ENCODE data around the gene TSPAN15.

TSPAN15 gene

DNA sequence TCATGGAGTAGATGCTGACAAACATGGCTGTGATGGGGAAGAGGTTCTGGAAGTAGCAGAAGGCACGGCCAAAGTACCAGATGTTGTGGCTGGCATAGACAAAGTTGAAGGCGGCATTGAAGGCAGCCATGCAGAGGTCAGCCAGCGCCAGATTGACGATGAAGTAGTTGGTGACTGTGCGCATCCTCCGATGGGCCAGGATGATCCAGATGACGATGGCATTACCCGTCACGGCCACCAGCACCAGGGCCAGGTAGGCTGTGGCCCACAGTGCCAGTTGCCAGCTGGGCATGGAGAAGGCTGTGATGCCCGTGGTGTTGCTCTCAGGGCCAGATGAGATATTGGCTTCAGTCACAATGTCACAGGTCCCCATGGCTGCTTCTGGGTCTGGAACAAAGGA is 35.3 kb upstream of the TSPAN15 start:
- Histone ChIP-seq H3K27me3 (ENCODE audit: control insufficient read depth in 1 of 2, insufficient read depth in 2 of 2, low read length in 2 of 2) (no peaks in the 10 kb centered on the region), H3K4me1 (ENCODE audit: control insufficient read depth in 1 of 2, insufficient read depth in 2 of 2, low read length in 2 of 2) (peaks cover 24 to 28% of the 10 kb centered on the region in 2 donors), H3K27ac (ENCODE audit: low read depth, low read length) (no peak overlapping the region), H3K9me3 (ENCODE audit: control insufficient read depth in 1 of 2, low read length in 2 of 2) (no peaks in the 10 kb centered on the region), H3K36me3 (ENCODE audit: control insufficient read depth in 1 of 2, insufficient read depth in 2 of 2, low read length in 2 of 2) (no peaks in the 10 kb centered on the region), H3K4me3 (ENCODE audit: low read depth in 1 of 2, low read length in 2 of 2) (no peak overlapping the region), H3K9ac (ENCODE audit: low read depth in 1 of 2, low read length in 2 of 2) (no peak overlapping the region)

DNA sequence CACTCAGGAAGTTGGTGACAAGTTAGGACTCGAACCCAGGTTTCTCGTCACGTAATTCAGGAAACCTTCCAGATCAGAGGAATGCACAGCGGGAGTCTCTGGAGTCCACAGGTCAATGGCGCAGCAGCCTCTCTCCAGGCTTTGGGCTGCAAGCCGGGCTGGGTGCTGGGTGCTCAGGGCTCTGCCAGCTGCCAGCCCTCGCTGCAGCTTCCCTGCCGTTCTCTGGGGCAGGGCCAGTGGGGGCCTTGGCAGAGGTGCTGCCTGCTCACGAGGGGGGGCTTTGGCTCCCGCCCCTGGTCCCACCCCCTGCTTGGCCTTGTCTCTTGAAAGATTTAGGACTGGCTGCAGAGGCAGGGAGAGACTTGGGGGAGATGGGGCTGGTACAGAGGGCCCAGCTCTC is 34.6 kb upstream of the TSPAN15 start, which contains the start of gene TACR2:
Gene TACR2, minus strand, starts transcription at position 224 of the 400 bp plus-strand sequence. CDS start 595 bp downstream, outside the sequence.
- Histone ChIP-seq H3K4me3 (ENCODE audit: low read depth in 1 of 2, low read length in 2 of 2) (no peak within 1 kb of the TSS), H3K4me1 (ENCODE audit: control insufficient read depth in 1 of 2, insufficient read depth in 2 of 2, low read length in 2 of 2) (peaks cover 24 to 28% of the 10 kb centered on the region in 2 donors), H3K27ac (ENCODE audit: low read depth, low read length) (no peak within 1 kb of the TSS), H3K9me3 (ENCODE audit: control insufficient read depth in 1 of 2, low read length in 2 of 2) (no peaks in the 10 kb centered on the region), H3K36me3 (ENCODE audit: control insufficient read depth in 1 of 2, insufficient read depth in 2 of 2, low read length in 2 of 2) (no peaks in the 10 kb centered on the region), H3K27me3 (ENCODE audit: control insufficient read depth in 1 of 2, insufficient read depth in 2 of 2, low read length in 2 of 2) (no peaks in the 10 kb centered on the region), H3K9ac (ENCODE audit: low read depth in 1 of 2, low read length in 2 of 2) (no peak within 1 kb of the TSS)

GRCh38 chr10:69417542-69417941 is 33.7 kb upstream of the TSPAN15 start:
- Histone ChIP-seq H3K4me1 (ENCODE audit: control insufficient read depth in 1 of 2, insufficient read depth in 2 of 2, low read length in 2 of 2) (peaks cover 24 to 28% of the 10 kb centered on the region in 2 donors), H3K9ac (ENCODE audit: low read depth in 1 of 2, low read length in 2 of 2) (no peak overlapping the region), H3K36me3 (ENCODE audit: control insufficient read depth in 1 of 2, insufficient read depth in 2 of 2, low read length in 2 of 2) (no peaks in the 10 kb centered on the region), H3K27me3 (ENCODE audit: control insufficient read depth in 1 of 2, insufficient read depth in 2 of 2, low read length in 2 of 2) (no peaks in the 10 kb centered on the region), H3K9me3 (ENCODE audit: control insufficient read depth in 1 of 2, low read length in 2 of 2) (no peaks in the 10 kb centered on the region), H3K4me3 (ENCODE audit: low read depth in 1 of 2, low read length in 2 of 2) (no peak overlapping the region), H3K27ac (ENCODE audit: low read depth, low read length) (no peak overlapping the region)

GRCh38 chr10:69418052-69418752 is 33.1 kb upstream of the TSPAN15 start:
- Histone ChIP-seq H3K27ac (ENCODE audit: low read depth, low read length) (no peak overlapping the region), H3K36me3 (ENCODE audit: control insufficient read depth in 1 of 2, insufficient read depth in 2 of 2, low read length in 2 of 2) (no peaks in the 10 kb centered on the region), H3K4me1 (ENCODE audit: control insufficient read depth in 1 of 2, insufficient read depth in 2 of 2, low read length in 2 of 2) (peaks cover 24 to 28% of the 10 kb centered on the region in 2 donors), H3K27me3 (ENCODE audit: control insufficient read depth in 1 of 2, insufficient read depth in 2 of 2, low read length in 2 of 2) (no peaks in the 10 kb centered on the region), H3K9ac (ENCODE audit: low read depth in 1 of 2, low read length in 2 of 2) (no peak overlapping the region), H3K4me3 (ENCODE audit: low read depth in 1 of 2, low read length in 2 of 2) (no peak overlapping the region), H3K9me3 (ENCODE audit: control insufficient read depth in 1 of 2, low read length in 2 of 2) (no peaks in the 10 kb centered on the region)

- H3K9ac ChIP-seq (ENCODE audit: low read depth in 1 of 2, low read length in 2 of 2): no peak overlapping the region
- no peaks in the 10 kb centered on the region for H3K27me3 ChIP-seq (ENCODE audit: control insufficient read depth in 1 of 2, insufficient read depth in 2 of 2, low read length in 2 of 2)
- H3K36me3 ChIP-seq (ENCODE audit: control insufficient read depth in 1 of 2, insufficient read depth in 2 of 2, low read length in 2 of 2): no peaks in the 10 kb centered on the region
- peaks cover 24 to 36% of the 10 kb centered on the region in 2 donors for H3K4me1 ChIP-seq (ENCODE audit: control insufficient read depth in 1 of 2, insufficient read depth in 2 of 2, low read length in 2 of 2)
- H3K9me3 ChIP-seq (ENCODE audit: control insufficient read depth in 1 of 2, low read length in 2 of 2): no peaks in the 10 kb centered on the region
- H3K4me3 ChIP-seq (ENCODE audit: low read depth in 1 of 2, low read length in 2 of 2): no peak overlapping the region
- H3K27ac ChIP-seq (ENCODE audit: low read depth, low read length): no peak overlapping the region
Measured at GRCh38 chr10:69419096-69419743, 32.0 kb upstream of the TSPAN15 start.

GRCh38 chr10:69419744-69420126 is 31.5 kb upstream of the TSPAN15 start:
- H3K9me3 ChIP-seq (ENCODE audit: control insufficient read depth in 1 of 2, low read length in 2 of 2): no peaks in the 10 kb centered on the region
- H3K27ac ChIP-seq (ENCODE audit: low read depth, low read length): no peak overlapping the region
- no peak overlapping the region for H3K4me3 ChIP-seq (ENCODE audit: low read depth in 1 of 2, low read length in 2 of 2)
- H3K4me1 ChIP-seq (ENCODE audit: control insufficient read depth in 1 of 2, insufficient read depth in 2 of 2, low read length in 2 of 2): peaks cover 24 to 37% of the 10 kb centered on the region in 2 donors
- H3K9ac ChIP-seq (ENCODE audit: low read depth in 1 of 2, low read length in 2 of 2): no peak overlapping the region
- H3K27me3 ChIP-seq (ENCODE audit: control insufficient read depth in 1 of 2, insufficient read depth in 2 of 2, low read length in 2 of 2): no peaks in the 10 kb centered on the region
- H3K36me3 ChIP-seq (ENCODE audit: control insufficient read depth in 1 of 2, insufficient read depth in 2 of 2, low read length in 2 of 2): no peaks in the 10 kb centered on the region

- Histone ChIP-seq H3K4me1 (ENCODE audit: control insufficient read depth in 1 of 2, insufficient read depth in 2 of 2, low read length in 2 of 2) (peaks cover 42 to 56% of the 10 kb centered on the region in 2 donors), H3K27me3 (ENCODE audit: control insufficient read depth in 1 of 2, insufficient read depth in 2 of 2, low read length in 2 of 2) (no peaks in the 10 kb centered on the region), H3K4me3 (ENCODE audit: low read depth in 1 of 2, low read length in 2 of 2) (no peak overlapping the region), H3K36me3 (ENCODE audit: control insufficient read depth in 1 of 2, insufficient read depth in 2 of 2, low read length in 2 of 2) (no peaks in the 10 kb centered on the region), H3K9ac (ENCODE audit: low read depth in 1 of 2, low read length in 2 of 2) (no peak overlapping the region), H3K27ac (ENCODE audit: low read depth, low read length) (no peak overlapping the region), H3K9me3 (ENCODE audit: control insufficient read depth in 1 of 2, low read length in 2 of 2) (no peaks in the 10 kb centered on the region)
Measured at GRCh38 chr10:69421611-69422308, 29.5 kb upstream of the TSPAN15 start.

- Histone ChIP-seq H3K4me1 (ENCODE audit: control insufficient read depth in 1 of 2, insufficient read depth in 2 of 2, low read length in 2 of 2) (peaks cover 40 to 52% of the 10 kb centered on the region in 2 donors), H3K9me3 (ENCODE audit: control insufficient read depth in 1 of 2, low read length in 2 of 2) (no peaks in the 10 kb centered on the region), H3K27me3 (ENCODE audit: control insufficient read depth in 1 of 2, insufficient read depth in 2 of 2, low read length in 2 of 2) (no peaks in the 10 kb centered on the region), H3K36me3 (ENCODE audit: control insufficient read depth in 1 of 2, insufficient read depth in 2 of 2, low read length in 2 of 2) (no peaks in the 10 kb centered on the region), H3K4me3 (ENCODE audit: low read depth in 1 of 2, low read length in 2 of 2) (no peak overlapping the region), H3K27ac (ENCODE audit: low read depth, low read length) (no peak overlapping the region), H3K9ac (ENCODE audit: low read depth in 1 of 2, low read length in 2 of 2) (no peak overlapping the region)
Measured at GRCh38 chr10:69422676-69423075, 28.6 kb upstream of the TSPAN15 start.

DNA sequence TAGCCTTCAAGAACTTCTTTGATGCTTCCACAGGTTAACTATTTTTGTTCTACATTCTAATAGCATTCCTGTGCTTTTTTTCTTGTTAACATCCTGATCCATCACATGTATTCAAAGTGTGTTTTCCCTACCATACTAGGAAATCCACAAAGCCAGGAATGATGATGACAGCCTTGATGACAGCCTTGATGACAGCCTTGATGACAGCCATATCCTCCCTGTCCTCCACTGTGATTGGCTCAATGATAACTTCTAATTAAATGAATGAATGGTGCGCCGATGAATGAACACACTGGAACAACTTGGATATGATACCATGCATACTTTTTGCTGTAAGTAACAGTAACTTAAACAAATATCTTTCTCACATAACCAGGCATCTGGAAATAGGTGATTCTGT is 26.2 kb upstream of the TSPAN15 start:
- Histone ChIP-seq H3K36me3 (ENCODE audit: control insufficient read depth in 1 of 2, insufficient read depth in 2 of 2, low read length in 2 of 2) (no peaks in the 10 kb centered on the region), H3K4me3 (ENCODE audit: low read depth in 1 of 2, low read length in 2 of 2) (no peak overlapping the region), H3K9me3 (ENCODE audit: control insufficient read depth in 1 of 2, low read length in 2 of 2) (no peaks in the 10 kb centered on the region), H3K9ac (ENCODE audit: low read depth in 1 of 2, low read length in 2 of 2) (no peak overlapping the region), H3K27me3 (ENCODE audit: control insufficient read depth in 1 of 2, insufficient read depth in 2 of 2, low read length in 2 of 2) (no peaks in the 10 kb centered on the region), H3K27ac (ENCODE audit: low read depth, low read length) (no peak overlapping the region), H3K4me1 (ENCODE audit: control insufficient read depth in 1 of 2, insufficient read depth in 2 of 2, low read length in 2 of 2) (peaks cover 19 to 30% of the 10 kb centered on the region in 2 donors)

Data from duodenal mucosa (tissue), 2 donors.